ENCODE results near the gene TSC1. TPM values are rescaled to one million over a fixed set of nuclear protein-coding genes. Genes with fewer than 3 reads are reported as not detected.
A peak's percentile ranks its signal among the peaks of the same experiment; 100 is the strongest.

TSC1 gene
- total RNA-seq, 4 donors from 2014 or later: 24.3 to 44.2 (median 36.9) TPM

GRCh38 chr9:132945186-132946130 lies 1.0 kb upstream of the TSC1 start:
- H3K4me1 ChIP-seq: peaks cover 5 to 33% (median 15%) of the 10 kb centered on the region in 3 donors
- WGBS, 2 donors (ENCODE audit: low coverage in 1 of 2): 80 to 94% methylated on average over 5 to 16 of the region's 23 CpGs
- no peak for ATAC-seq
- peak overlapping the region; percentile 74 to 94 (median 92) for H3K27ac ChIP-seq
- no peak for TF ChIP-seq POLR2A (IDR thresholded peaks at IDR 0.05)
- TF ChIP-seq CTCF (IDR thresholded peaks at IDR 0.05): no peak
- no peak for TF ChIP-seq EP300 (IDR thresholded peaks at IDR 0.05)
- TF ChIP-seq POLR2AphosphoS5 (IDR thresholded peaks at IDR 0.05): no peak
- no peaks in the 10 kb centered on the region for H3K9me3 ChIP-seq
- peak overlapping the region; percentile 72 to 89 for H3K4me3 ChIP-seq
- no peaks in the 10 kb centered on the region for H3K36me3 ChIP-seq
- no peaks in the 10 kb centered on the region for H3K27me3 ChIP-seq

GRCh38 chr9:132943651-132944293 lies 644 bp downstream of the TSC1 start:
- WGBS, 2 donors (ENCODE audit: low coverage in 1 of 2): 1 to 2% methylated on average over 11 to 13 of the region's 25 CpGs

GRCh38 chr9:132942541-132943182 lies 1.8 kb downstream of the TSC1 start:
- Histone ChIP-seq H3K4me1 (peaks cover 5 to 33% (median 15%) of the 10 kb centered on the region in 3 donors), H3K27ac (no peak overlapping the region), H3K27me3 (no peaks in the 10 kb centered on the region), H3K9me3 (no peaks in the 10 kb centered on the region), H3K4me3 (peak overlapping the region in 1 of 2 donors; percentile 72), H3K36me3 (no peaks in the 10 kb centered on the region)
- TF ChIP-seq POLR2AphosphoS5 (IDR thresholded peaks at IDR 0.05) (no peak), EP300 (IDR thresholded peaks at IDR 0.05) (no peak), CTCF (IDR thresholded peaks at IDR 0.05) (no peak), POLR2A (IDR thresholded peaks at IDR 0.05) (no peak)
- ATAC-seq: no peak
- 27 to 34% methylated on average over 5 of the region's 5 CpGs for WGBS, 2 donors (ENCODE audit: low coverage in 1 of 2)

More at GRCh38 chr9:132943651-132944293, 644 bp downstream of the TSC1 start:
- no peaks in the 10 kb centered on the region for H3K9me3 ChIP-seq
- H3K4me3 ChIP-seq: peak overlapping the region; percentile 72 to 89
- ATAC-seq: no peak
- H3K36me3 ChIP-seq: no peaks in the 10 kb centered on the region
- TF ChIP-seq EP300 (IDR thresholded peaks at IDR 0.05) (no peak), CTCF (IDR thresholded peaks at IDR 0.05) (no peak), POLR2A (IDR thresholded peaks at IDR 0.05) (no peak), POLR2AphosphoS5 (IDR thresholded peaks at IDR 0.05) (no peak)
- H3K4me1 ChIP-seq: peaks cover 5 to 33% (median 15%) of the 10 kb centered on the region in 3 donors
- H3K27ac ChIP-seq: peak overlapping the region; percentile 74 to 94 (median 92)
- no peaks in the 10 kb centered on the region for H3K27me3 ChIP-seq

- no peaks in the 10 kb centered on the region for H3K9me3 ChIP-seq
- H3K36me3 ChIP-seq: peaks cover 0 to 7% of the 10 kb centered on the region in 2 donors
- H3K27me3 ChIP-seq: no peaks in the 10 kb centered on the region
- TF ChIP-seq POLR2A (IDR thresholded peaks at IDR 0.05): no peak
- no peak for TF ChIP-seq EP300 (IDR thresholded peaks at IDR 0.05)
- no peak for TF ChIP-seq POLR2AphosphoS5 (IDR thresholded peaks at IDR 0.05)
- TF ChIP-seq CTCF (IDR thresholded peaks at IDR 0.05): no peak
- no peak overlapping the region for H3K4me3 ChIP-seq
- ATAC-seq: no peak
- WGBS, 2 donors (ENCODE audit: low coverage in 1 of 2): 88 to 100% methylated on average over 1 of the region's 1 CpG
- H3K27ac ChIP-seq: no peak overlapping the region
- H3K4me1 ChIP-seq: peaks cover 5 to 26% (median 12%) of the 10 kb centered on the region in 3 donors
Observed at GRCh38 chr9:132939169-132939568, 5.2 kb downstream of the TSC1 start.
